HL-60 (cell line): ENCODE results near the gene APOA5.

Source experiments
- DNase-seq, 2 experiments: peaks; one replicate each; pipeline ENCODE4 v3.0.0-alpha.2; 2010 to 2020; ENCODE audit warnings: low read depth in 1 of 2, low spot score in 1 of 2
- H3K27ac ChIP-seq: fragments of 250-450 bp; sonication (Bioruptor Pico); replicated peaks from 2 replicates; pipeline ENCODE4 v1.5.1; 2020; ENCODE audit warnings: mild to moderate bottlenecking, moderate library complexity
- H3K27me3 ChIP-seq: fragments of 250-450 bp; sonication (Bioruptor Pico); 2 replicates; pipeline ENCODE4 v1.5.1; 2021; ENCODE audit warnings: mild to moderate bottlenecking, moderate library complexity; ENCODE audit not compliant: insufficient read depth, poor library complexity, severe bottlenecking
- H3K4me3 ChIP-seq: replicated peaks from 2 replicates; pipeline ENCODE4 v1.5.1; 2011; ENCODE audit warnings: mild to moderate bottlenecking, control low read depth, low read length; ENCODE audit not compliant: insufficient read depth
- CTCF ChIP-seq: IDR thresholded peaks from one replicate; pipeline ENCODE4 v1.5.1; 2011; ENCODE audit warnings: low read length, control low read depth, inconsistent platforms; ENCODE audit not compliant: insufficient read depth
- GABPA ChIP-seq: IDR thresholded peaks from 2 replicates; pipeline ENCODE4 v1.6.1; 2012; ENCODE audit warnings: low read depth
- POLR2AphosphoS5 ChIP-seq: IDR thresholded peaks from 2 replicates; pipeline ENCODE4 v1.6.1; 2012; ENCODE audit warnings: low read depth
- SPI1 ChIP-seq: IDR thresholded peaks from 2 replicates; pipeline ENCODE4 v1.6.1; 2012; ENCODE audit warnings: low read depth, mild to moderate bottlenecking, borderline replicate concordance
- TF ChIP-seq, protein P1 (sequence below): IDR thresholded peaks from 2 replicates; pipeline ENCODE4 v1.6.1; 2012; ENCODE audit warnings: low read depth; ENCODE audit not compliant: insufficient replicate concordance

APOA5 gene

GRCh38 chr11:116775975-116776374 lies 15.7 kb downstream of the APOA5 start:
- no peak for DNase-seq
- no peak overlapping the region for H3K4me3 ChIP-seq
- H3K27ac ChIP-seq = no peak overlapping the region
- TF ChIP-seq, protein P1, sequence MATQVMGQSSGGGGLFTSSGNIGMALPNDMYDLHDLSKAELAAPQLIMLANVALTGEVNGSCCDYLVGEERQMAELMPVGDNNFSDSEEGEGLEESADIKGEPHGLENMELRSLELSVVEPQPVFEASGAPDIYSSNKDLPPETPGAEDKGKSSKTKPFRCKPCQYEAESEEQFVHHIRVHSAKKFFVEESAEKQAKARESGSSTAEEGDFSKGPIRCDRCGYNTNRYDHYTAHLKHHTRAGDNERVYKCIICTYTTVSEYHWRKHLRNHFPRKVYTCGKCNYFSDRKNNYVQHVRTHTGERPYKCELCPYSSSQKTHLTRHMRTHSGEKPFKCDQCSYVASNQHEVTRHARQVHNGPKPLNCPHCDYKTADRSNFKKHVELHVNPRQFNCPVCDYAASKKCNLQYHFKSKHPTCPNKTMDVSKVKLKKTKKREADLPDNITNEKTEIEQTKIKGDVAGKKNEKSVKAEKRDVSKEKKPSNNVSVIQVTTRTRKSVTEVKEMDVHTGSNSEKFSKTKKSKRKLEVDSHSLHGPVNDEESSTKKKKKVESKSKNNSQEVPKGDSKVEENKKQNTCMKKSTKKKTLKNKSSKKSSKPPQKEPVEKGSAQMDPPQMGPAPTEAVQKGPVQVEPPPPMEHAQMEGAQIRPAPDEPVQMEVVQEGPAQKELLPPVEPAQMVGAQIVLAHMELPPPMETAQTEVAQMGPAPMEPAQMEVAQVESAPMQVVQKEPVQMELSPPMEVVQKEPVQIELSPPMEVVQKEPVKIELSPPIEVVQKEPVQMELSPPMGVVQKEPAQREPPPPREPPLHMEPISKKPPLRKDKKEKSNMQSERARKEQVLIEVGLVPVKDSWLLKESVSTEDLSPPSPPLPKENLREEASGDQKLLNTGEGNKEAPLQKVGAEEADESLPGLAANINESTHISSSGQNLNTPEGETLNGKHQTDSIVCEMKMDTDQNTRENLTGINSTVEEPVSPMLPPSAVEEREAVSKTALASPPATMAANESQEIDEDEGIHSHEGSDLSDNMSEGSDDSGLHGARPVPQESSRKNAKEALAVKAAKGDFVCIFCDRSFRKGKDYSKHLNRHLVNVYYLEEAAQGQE = no peak
- TF ChIP-seq SPI1 (no peak), GABPA (no peak), POLR2AphosphoS5 (peak; percentile 24; the same call in 1 of the 2 replicates)
- H3K27me3 ChIP-seq = no peaks in the 10 kb centered on the region

GRCh38 chr11:116774661-116775060 lies 17.0 kb downstream of the APOA5 start:
- DNase-seq = no peak
- H3K27ac ChIP-seq = peak overlapping the region; percentile 94; the same call in 1 of the 2 replicates
- no peak for TF ChIP-seq GABPA
- TF ChIP-seq, protein P1 = no peak
- H3K4me3 ChIP-seq = no peak overlapping the region
- H3K27me3 ChIP-seq = no peaks in the 10 kb centered on the region

- H3K27ac ChIP-seq = peak overlapping the region; percentile 94
- TF ChIP-seq SPI1 (peak; percentile 46; the same call in 1 of the 2 replicates), CTCF (no peak), GABPA (no peak), POLR2AphosphoS5 (peak; percentile 4; the same call in 1 of the 2 replicates)
- TF ChIP-seq, protein P1 = no peak
- H3K4me3 ChIP-seq = peak overlapping the region; percentile 90
- H3K27me3 ChIP-seq = no peaks in the 10 kb centered on the region
- peak in 1 of 2 experiments; percentile 49 for DNase-seq
These were observed 18.2 kb downstream of the APOA5 start for GRCh38 chr11:116773203-116774097.

DNA sequence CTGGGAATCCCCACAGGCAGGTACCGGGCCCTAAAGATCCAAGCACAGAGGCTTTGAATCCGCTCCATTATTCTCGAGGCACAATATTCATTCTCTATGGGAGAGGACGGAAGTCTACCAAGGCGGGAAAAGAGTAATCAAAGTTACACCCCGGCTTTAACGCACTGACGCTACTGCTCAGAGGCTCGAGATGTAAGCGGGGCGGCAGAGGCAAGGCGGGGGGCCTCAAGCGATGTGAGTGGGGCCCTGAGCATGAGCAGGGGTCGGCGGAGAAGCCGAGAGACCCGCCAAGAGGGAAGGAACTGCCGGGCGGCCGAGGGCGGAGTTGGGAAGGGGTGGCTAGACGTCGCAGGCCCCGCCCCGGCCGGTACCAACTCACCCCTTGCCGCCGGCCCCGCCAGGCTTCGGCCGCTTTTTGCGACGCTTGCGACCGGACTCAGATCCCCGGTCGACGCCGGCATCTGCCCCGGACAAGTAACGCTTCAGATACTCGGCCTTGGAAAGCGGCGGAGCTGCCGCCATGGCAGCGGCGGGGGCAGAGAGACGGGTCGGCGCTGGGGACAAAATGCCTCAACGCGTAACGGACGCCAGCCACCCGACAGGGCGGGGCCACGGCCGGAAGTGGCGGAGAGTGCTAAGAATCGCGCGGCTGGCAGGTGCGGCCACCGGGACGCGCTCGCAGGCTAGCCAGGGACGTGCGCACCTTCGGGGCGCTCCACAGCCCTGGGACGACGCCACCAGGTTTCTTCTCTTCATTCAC lies 19.1 kb downstream of the APOA5 start, which contains the start of gene BUD13:
TSS of gene BUD13 (minus strand) at position 545 of the 760 bp plus-strand sequence. CDS start at position 522, 23 bp downstream.
- no peaks in the 10 kb centered on the region for H3K27me3 ChIP-seq
- peak within 1 kb of the TSS; percentile 90 for H3K4me3 ChIP-seq
- DNase-seq = peak; percentile 79 to 92
- TF ChIP-seq POLR2AphosphoS5 (peak; percentile 91), SPI1 (no peak), GABPA (peak; percentile 63)
- TF ChIP-seq, protein P1 = peak; percentile 43
- peak within 1 kb of the TSS; percentile 94 for H3K27ac ChIP-seq
